Transverse colon (tissue), 4 donors: ENCODE results near the gene CTXND2.

ENCODE experiments used
- CTCF ChIP-seq, 5 experiments: fragments of 200-600 bp in 3 of 5; fragments of 450-650 bp in 2 of 5; sonication (generic) in 3 of 5; IDR thresholded peaks; 1 replicate in 2 of 5; 2 replicates in 3 of 5; pipeline ENCODE4 v1.5.1; 2016 to 2017; ENCODE audit warnings: antibody characterized with exemption in 5 of 5, inconsistent platforms in 3 of 5, mild to moderate bottlenecking in 2 of 5, moderate library complexity in 1 of 5
- EP300 ChIP-seq: sonication (generic); formaldehyde crosslinking; IDR thresholded peaks from one replicate; pipeline ENCODE4 v1.6.1; 2017; ENCODE audit warnings: antibody characterized with exemption, low read depth
- POLR2A ChIP-seq: fragments of 450-650 bp; IDR thresholded peaks from one replicate; pipeline ENCODE4 v1.6.1; 2016; ENCODE audit warnings: antibody characterized with exemption, mild to moderate bottlenecking, moderate library complexity
- POLR2AphosphoS5 ChIP-seq, 3 donors: sonication (generic); formaldehyde crosslinking; IDR thresholded peaks; one replicate each; pipeline ENCODE4 v1.6.1; 2016; ENCODE audit warnings: antibody characterized with exemption in 3 of 3

GRCh38 chr1:150906813-150907212, 19.9 kb downstream of the CTXND2 start:
- TF ChIP-seq POLR2A (no peak), CTCF (IDR thresholded peaks at IDR 0.05) (no peak), POLR2AphosphoS5 (IDR thresholded peaks at IDR 0.05) (no peak), EP300 (no peak)
